HTR-8/SVneo (cell line): ENCODE results near the gene SGSM1.

Source experiments
- DNase-seq: peaks from one replicate; pipeline ENCODE4 v3.0.0; 2011; ENCODE audit warnings: low spot score, mixed read lengths; ENCODE audit not compliant: insufficient read length
- FAIRE-seq: peaks from 2 replicates; lab custom pipeline; 2011; peaks lifted over from hg19 to GRCh38; lab: Jason Lieb, UNC

Gene SGSM1

GRCh38 chr22:24807284-24807950 lies 1.4 kb downstream of the SGSM1 start:
- FAIRE-seq, result no peak

GRCh38 chr22:24809331-24809730 lies 3.3 kb downstream of the SGSM1 start:
- no peak for FAIRE-seq
- DNase-seq, result no peak

More at GRCh38 chr22:24807284-24807950, 1.4 kb downstream of the SGSM1 start:
- no peak for DNase-seq

DNA sequence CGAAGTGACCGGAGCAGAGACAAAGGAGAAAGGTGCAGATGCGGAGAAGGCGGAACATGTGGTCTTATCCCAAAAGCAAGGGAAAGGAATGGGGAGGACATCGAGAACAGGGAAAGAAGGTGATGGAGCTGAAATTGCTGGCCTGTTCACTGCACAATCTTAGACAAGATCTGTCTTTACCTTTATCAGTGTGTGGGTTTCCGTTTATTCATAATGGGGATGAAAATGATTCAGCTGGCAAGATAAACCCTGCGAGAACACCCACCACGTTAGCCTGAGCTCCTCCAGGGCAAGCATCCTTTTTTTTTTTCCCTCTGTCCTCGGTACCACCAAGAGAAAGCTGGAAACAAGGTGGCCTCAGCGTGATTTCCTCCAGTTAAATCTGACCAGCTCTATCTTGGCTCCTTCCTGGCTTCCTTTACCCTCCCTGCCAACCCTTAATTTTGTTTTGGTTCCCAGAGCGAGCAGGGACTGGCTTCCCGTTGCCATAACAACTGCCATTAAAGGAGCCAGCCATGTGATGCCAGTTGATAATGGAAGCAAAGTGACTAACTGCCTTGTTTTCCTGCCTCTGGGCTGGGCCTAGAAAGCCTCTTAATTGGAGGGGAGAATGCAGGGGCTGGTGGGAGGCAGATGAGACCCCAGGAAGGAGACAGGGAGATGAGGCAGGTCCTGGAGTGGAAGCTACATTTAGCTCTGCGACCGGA lies 4.2 kb downstream of the SGSM1 start:
- no peak for DNase-seq
- no peak for FAIRE-seq

DNA sequence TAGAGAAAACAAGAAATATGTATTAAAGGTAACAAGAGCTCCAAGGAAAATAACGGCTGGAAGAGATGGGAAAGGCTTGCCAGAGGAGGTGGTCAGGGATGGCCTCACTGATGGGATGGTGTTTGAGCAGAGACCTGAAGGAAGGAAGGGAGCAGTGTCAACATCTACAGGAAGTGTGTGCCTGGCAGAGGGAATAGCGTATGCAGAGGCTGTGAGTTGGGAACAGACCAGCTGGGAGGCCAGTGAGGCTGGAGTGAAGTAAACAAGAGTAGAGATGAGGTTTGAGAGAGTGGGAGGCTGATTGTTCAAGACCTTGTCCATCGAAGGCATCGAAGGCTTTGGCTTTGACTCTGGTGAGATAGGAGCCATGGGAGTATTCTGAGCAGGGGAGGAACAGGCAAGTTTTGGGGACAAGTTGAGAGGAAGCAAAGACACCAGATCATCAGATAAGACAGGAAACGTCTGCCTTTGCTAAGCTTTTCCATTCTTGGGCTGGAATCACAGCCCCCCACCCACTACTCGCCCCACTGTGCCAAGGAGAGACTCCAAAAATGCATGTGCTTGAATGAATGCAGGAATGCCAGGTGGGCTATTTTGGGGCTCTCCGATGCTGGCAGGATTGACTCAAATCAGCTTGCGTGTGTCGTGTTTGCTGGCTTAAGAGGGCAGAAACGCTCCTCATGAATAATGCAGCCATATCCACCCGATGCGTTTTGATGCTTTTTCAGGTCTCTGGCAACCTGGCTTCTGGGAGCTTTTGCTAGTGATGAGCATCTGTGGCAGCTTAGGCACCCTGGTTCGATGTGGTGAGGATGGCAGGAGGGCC lies 7.2 kb downstream of the SGSM1 start:
- no peak for FAIRE-seq
- no peak for DNase-seq

DNA sequence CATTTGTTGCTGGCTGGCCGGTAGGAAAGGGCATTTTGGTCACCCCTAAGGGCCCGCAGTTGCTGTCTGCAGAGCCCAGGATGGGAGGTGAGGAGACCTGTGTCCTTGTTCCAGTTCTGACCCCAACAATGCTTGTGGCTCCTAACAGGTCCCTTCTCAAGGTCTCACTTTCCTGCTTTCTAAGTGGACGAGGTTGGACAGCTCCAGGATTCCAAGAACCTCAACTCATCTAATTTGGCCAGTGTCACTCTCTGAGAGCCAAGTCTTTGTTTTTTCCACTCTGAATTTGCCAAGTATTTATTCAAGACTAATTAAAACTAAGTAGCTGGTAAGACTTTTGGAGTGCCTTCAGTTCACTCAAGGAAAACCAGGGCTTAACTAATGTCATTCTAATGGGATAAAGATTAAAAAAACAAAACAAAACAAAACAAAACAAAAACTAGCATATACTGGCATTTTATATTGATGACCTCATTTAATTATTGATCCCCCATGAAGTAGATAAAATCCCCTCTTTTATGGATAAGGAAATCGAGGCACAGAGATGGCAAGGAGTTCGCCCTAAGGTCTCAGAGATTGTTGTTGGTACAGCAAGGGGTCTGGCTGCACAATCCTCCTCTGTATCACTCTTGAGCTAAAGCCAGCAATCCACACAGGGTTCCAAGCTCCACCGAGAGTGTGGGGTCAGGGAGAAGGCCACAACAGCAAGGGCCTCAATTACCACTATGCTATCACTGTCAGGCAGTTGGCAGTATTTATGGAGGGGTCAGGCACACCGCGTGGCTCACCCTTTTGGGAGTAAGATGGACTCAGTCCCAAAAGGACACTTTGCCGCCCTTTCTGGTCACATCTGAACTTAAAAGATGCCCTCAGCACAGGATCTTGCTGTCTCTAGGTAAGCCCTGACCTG lies 8.1 kb downstream of the SGSM1 start:
- DNase-seq (no peak), FAIRE-seq (no peak)

- FAIRE-seq (no peak), DNase-seq (no peak)
Observed at GRCh38 chr22:24816806-24817205, 10.8 kb downstream of the SGSM1 start.

- DNase-seq (no peak), FAIRE-seq (no peak)
Observed at GRCh38 chr22:24819487-24819886, 13.5 kb downstream of the SGSM1 start.

DNA sequence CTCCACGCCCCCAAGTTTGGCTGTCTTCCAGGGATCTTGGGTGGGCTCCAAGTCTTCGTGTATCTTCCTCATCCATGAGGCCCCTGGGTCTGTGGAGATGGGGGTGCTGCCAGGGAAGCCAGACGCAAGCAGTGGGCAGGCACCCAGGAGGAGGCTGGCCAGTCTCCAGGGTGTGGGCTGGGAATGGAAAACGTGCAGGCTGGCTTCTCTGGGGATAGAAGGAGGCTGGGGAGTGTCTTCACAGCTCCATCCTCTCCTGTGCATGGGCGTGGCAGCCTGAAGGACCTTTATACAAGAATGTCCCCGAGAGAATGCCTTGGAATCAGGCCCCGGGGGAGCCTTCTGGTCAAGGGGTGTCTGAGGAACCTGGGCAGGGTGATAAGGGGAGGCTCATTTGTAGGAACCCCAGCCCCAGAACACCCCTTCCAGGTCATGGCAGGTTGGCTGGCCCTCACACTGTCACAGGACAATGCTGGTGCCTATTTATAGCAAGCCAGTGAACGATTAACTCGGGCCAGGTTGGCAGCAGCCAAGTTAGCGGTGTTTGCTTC lies 14.0 kb downstream of the SGSM1 start:
- FAIRE-seq, result no peak
- DNase-seq, result no peak

- DNase-seq (no peak), FAIRE-seq (no peak)
Observed at GRCh38 chr22:24822471-24822870, 16.5 kb downstream of the SGSM1 start.

- DNase-seq (no peak), FAIRE-seq (no peak)
Observed at GRCh38 chr22:24823787-24824186, 17.8 kb downstream of the SGSM1 start.

DNA sequence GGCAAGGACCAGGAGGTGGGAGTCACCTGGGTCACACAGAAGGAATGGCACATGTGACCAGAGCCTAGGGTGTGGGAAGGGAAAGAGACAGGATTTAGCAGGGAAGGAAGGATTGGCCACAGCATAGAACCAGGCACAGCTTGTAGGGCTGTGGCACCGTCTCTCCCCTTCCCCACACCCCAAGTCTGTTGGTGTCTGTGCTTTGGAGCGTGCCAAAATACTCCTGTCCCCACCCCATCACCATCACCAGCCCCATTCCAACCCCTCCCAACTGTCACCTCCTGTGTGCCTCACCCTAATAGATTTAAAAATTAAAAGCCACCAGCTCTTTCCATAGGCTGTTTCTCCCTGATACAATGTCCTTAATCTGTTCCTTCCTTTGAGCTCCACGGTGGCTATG lies 18.2 kb downstream of the SGSM1 start:
- FAIRE-seq, result no peak
- no peak for DNase-seq

DNA sequence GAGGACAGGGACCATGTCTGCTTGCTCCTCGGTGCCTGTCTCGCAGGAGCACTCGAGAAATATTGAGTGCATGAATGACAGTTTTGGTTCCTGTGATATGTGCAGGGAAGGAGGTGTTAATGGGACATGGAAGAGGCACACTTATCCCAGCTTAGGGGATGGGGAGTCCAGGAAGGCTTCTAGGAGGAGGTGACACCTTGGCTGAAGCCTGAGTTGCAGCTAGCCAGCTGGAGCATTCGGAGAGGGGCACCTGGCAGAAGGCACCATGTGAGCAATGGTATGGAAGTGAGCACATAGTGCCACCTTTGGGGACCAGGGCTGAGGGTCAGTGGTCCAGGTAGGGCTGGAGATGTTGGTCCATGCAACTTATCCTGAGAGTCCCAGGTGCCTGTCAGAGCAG lies 18.9 kb downstream of the SGSM1 start:
- FAIRE-seq (no peak), DNase-seq (no peak)

DNA sequence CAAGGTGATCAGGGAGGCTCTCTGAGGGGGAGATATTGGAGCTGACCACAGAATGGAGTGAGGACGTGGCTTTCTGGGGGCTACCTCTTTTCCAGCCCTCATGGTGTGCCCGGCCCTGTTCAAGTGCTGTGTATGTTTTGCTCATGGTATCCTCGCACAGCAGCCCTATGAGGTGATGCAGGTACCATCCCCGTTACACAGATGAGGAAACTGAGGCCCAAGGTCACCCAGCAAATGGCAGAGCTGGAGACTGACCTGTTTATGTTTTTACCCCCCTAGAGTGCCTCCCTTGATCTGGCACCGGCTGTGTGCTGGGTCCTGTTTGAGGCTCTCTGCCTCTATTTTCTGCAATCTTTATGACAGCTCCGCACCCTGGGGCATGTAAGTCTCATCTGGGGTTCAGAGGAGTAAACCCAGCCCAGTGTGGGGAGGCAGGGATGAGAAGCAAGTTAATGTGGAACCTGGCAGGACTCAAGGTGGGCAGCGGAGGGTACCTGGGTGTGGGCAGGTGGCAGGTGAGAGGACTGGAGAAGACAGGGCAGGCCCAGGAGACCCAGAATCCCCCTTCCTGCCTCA lies 20.8 kb downstream of the SGSM1 start:
- FAIRE-seq (no peak), DNase-seq (no peak)

DNA sequence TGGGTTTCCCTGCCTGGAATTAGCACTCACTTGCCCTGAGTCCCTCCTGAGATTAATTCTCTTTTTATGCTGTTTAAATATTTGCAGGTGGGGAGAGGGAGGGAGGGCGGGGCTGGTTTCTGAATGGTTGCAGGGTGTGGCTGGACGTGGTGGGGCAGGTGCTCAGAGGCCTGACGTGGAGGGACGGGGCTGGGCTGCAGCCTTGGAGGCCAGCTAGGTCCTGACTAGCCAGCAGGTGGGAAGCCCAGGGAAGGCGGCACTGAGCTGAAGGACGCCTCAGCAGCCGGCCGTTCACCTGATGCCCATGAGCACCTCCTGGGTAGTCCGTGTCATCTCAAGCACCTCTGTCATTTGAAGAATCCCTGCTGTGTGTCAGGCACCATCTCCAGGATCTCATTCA lies 21.3 kb downstream of the SGSM1 start:
- DNase-seq (no peak), FAIRE-seq (no peak)

- DNase-seq, result no peak
- no peak for FAIRE-seq
Observed at GRCh38 chr22:24830205-24830979, 24.4 kb downstream of the SGSM1 start.

DNA sequence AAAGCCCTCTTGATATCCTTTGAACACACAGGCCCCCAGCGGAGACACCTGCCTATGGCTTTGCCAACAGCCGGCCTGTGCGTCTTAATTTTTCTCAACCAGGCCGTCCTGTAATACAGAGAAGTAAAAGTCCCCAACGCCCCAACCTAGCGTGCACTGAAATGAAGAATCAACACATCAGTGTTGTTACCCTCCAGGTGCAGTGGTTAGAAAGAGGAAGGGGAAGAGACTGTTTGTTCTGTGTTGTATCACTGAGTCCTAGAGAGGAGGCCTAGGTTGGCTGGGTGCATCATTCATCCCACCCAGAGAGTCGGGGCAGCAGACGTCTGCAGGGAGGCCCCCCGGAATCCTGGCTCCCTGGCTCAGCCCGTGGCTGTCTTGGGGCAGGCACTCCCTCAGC lies 25.7 kb downstream of the SGSM1 start:
- DNase-seq, result no peak
- FAIRE-seq, result no peak

GRCh38 chr22:24833881-24834495 lies 28.0 kb downstream of the SGSM1 start:
- DNase-seq, result no peak
- no peak for FAIRE-seq

GRCh38 chr22:24834845-24835570 lies 29.0 kb downstream of the SGSM1 start:
- no peak for FAIRE-seq
- DNase-seq, result no peak
